Caco-2 (cell line): ENCODE results near the gene ESPNL. TPM values are rescaled to one million over a fixed set of nuclear protein-coding genes. Genes with fewer than 3 reads are reported as not detected.
"Not testable (repeated sequence)": the region's sequence is repeated elsewhere in the genome, so short reads cannot be mapped to it uniquely, and the experiment has no call there.

Experiments
- BruUV-seq: library from RNA; stranded (reverse); fragments of 400-500 nt; replicated peaks from 2 replicates; lab custom pipeline; 2021; lab: Mats Ljungman, UMichigan
- CTCF ChIA-PET: fragments of 300-600 bp; sonication (Branson Sonifier 250); formaldehyde crosslinking; loops from one replicate; lab custom pipeline; 2022; ENCODE audit warnings: antibody characterized with exemption; lab: Charles Lee
- POLR2A ChIA-PET: fragments of 300-600 bp; sonication (Branson Sonifier 250); formaldehyde crosslinking; loops from one replicate; lab custom pipeline; 2022; ENCODE audit warnings: antibody characterized with exemption; lab: Charles Lee
- DNase-seq, 2 experiments: peaks; one replicate each; pipeline versions ENCODE4 v3.0.0 to v3.0.0-alpha.2; 2020 to 2022
- H3K27me3 ChIP-seq: replicated peaks from 2 replicates; pipeline ENCODE4 v1.6.0; 2011; ENCODE audit warnings: low read length; ENCODE audit not compliant: control insufficient read depth, insufficient read depth
- H3K36me3 ChIP-seq: 2 replicates; pipeline ENCODE4 v1.5.1; 2011; ENCODE audit warnings: low read length; ENCODE audit not compliant: control insufficient read depth, insufficient read depth
- H3K4me1 ChIP-seq: fragments of 250-450 bp; sonication (Bioruptor Pico); 2 replicates; pipeline ENCODE4 v1.5.1; 2020; ENCODE audit warnings: mild to moderate bottlenecking
- H3K4me3 ChIP-seq: 2 replicates; pipeline ENCODE4 v1.5.1; 2011; ENCODE audit warnings: low read depth, mild to moderate bottlenecking, control low read depth, low read length
- H3K9me3 ChIP-seq: fragments of 250-450 bp; sonication (Bioruptor Pico); 2 replicates; pipeline ENCODE4 v1.5.1; 2020; ENCODE audit warnings: mild to moderate bottlenecking, moderate library complexity
- H3K27ac Mint-ChIP-seq: one replicate; pipeline ENCODE4 v1.8.0; 2022; ENCODE audit warnings: mixed read lengths; ENCODE audit not compliant: unreplicated experiment
- H3K27me3 Mint-ChIP-seq: one replicate; pipeline ENCODE4 v1.8.0; 2022; ENCODE audit warnings: mixed read lengths; ENCODE audit not compliant: insufficient read depth, unreplicated experiment
- H3K36me3 Mint-ChIP-seq: one replicate; pipeline ENCODE4 v1.8.0; 2022; ENCODE audit warnings: mild to moderate bottlenecking, mixed read lengths; ENCODE audit not compliant: insufficient read depth, unreplicated experiment
- H3K4me1 Mint-ChIP-seq: one replicate; pipeline ENCODE4 v1.8.0; 2022; ENCODE audit warnings: low read depth, mixed read lengths; ENCODE audit not compliant: unreplicated experiment
- H3K4me3 Mint-ChIP-seq: one replicate; pipeline ENCODE4 v1.8.0; 2022; ENCODE audit warnings: mild to moderate bottlenecking, moderate library complexity, mixed read lengths; ENCODE audit not compliant: unreplicated experiment
- H3K9me3 Mint-ChIP-seq: one replicate; pipeline ENCODE4 v1.8.0; 2022; ENCODE audit warnings: mixed read lengths; ENCODE audit not compliant: unreplicated experiment
- CTCF ChIP-seq, 2 experiments: fragments of 200-600 bp in 1 of 2; IDR thresholded peaks; 1 replicate in 1 of 2; 2 replicates in 1 of 2; pipeline versions ENCODE4 v1.5.1 to v1.8.0; 2011 to 2022; ENCODE audit warnings: antibody characterized with exemption in 1 of 2, control low read depth in 1 of 2, inconsistent platforms in 1 of 2, low read depth in 1 of 2, low read length in 1 of 2, mild to moderate bottlenecking in 1 of 2, moderate library complexity in 1 of 2; ENCODE audit not compliant: insufficient read depth in 1 of 2, severe bottlenecking in 1 of 2, unreplicated experiment in 1 of 2
- intact Hi-C: fragments of 100-400 bp; cut with micrococcal nuclease; formaldehyde crosslinking; loops from one replicate; pipeline ENCODE4 v1.10.0; 2022; ENCODE audit not compliant: unreplicated experiment
- total RNA-seq: library from RNA; stranded (reverse); gene quantifications from 2 replicates; pipeline ENCODE4 v1.2.3, GENCODE V29; 2022

The ESPNL gene
- total RNA-seq, 1 experiment from 2014 or later = not detected

GRCh38 chr2:238066218-238066617 lies 33.9 kb upstream of the ESPNL start:
- Histone ChIP-seq H3K36me3 (no peaks in the 10 kb centered on the region; the same call in 1 of the 2 replicates), H3K4me1 (peaks cover 6% of the 10 kb centered on the region), H3K4me3 (no peak overlapping the region), H3K27me3 (no peaks in the 10 kb centered on the region), H3K9me3 (no peaks in the 10 kb centered on the region)
- Mint-ChIP-seq H3K9me3 (no peaks in the 10 kb centered on the region), H3K27ac (no peak overlapping the region), H3K4me3 (no peak overlapping the region), H3K4me1 (peaks cover 7% of the 10 kb centered on the region), H3K36me3 (peaks cover 18% of the 10 kb centered on the region), H3K27me3 (no peaks in the 10 kb centered on the region)
- intact Hi-C loops = no loop called here
- ChIA-PET CTCF (no interaction called here), POLR2A (no interaction called here)
- no peak for DNase-seq
- no peak for TF ChIP-seq CTCF (IDR thresholded peaks at IDR 0.05; ENCODE audit: insufficient read depth in 1 of 2, low read depth in 1 of 2, low read length in 1 of 2, severe bottlenecking in 1 of 2, unreplicated experiment in 1 of 2)
- BruUV-seq = no TSS peak

- intact Hi-C loops, H3K4me1 ChIP-seq, H3K9me3 ChIP-seq, CTCF ChIA-PET, H3K4me1 Mint-ChIP-seq, POLR2A ChIA-PET, BruUV-seq, H3K36me3 ChIP-seq, H3K4me3 Mint-ChIP-seq, H3K9me3 Mint-ChIP-seq, H3K27ac Mint-ChIP-seq, DNase-seq, H3K27me3 ChIP-seq, H3K4me3 ChIP-seq, H3K27me3 Mint-ChIP-seq: not testable (repeated sequence)
- peaks cover 21% of the 10 kb centered on the region for H3K36me3 Mint-ChIP-seq
These were observed 33.4 kb upstream of the ESPNL start for GRCh38 chr2:238066718-238067117.

- H3K4me1 ChIP-seq = peaks cover 6% of the 10 kb centered on the region
- H3K27me3 ChIP-seq = no peaks in the 10 kb centered on the region
- POLR2A ChIA-PET = no interaction called here
- CTCF ChIA-PET = interaction anchor here (1.2 kb wide), 1 partner anchor 195 kb away, joined by 3 read pairs; no protein-coding TSS in a partner anchor
- H3K36me3 ChIP-seq = no peaks in the 10 kb centered on the region; the same call in 1 of the 2 replicates
- TF ChIP-seq CTCF (IDR thresholded peaks at IDR 0.05; ENCODE audit: insufficient read depth in 1 of 2, low read depth in 1 of 2, low read length in 1 of 2, severe bottlenecking in 1 of 2, unreplicated experiment in 1 of 2) = no peak
- Mint-ChIP-seq H3K27ac (no peak overlapping the region), H3K4me1 (no peaks in the 10 kb centered on the region), H3K4me3 (no peak overlapping the region), H3K9me3 (no peaks in the 10 kb centered on the region), H3K36me3 (peaks cover 27% of the 10 kb centered on the region), H3K27me3 (no peaks in the 10 kb centered on the region)
- intact Hi-C loops = no loop called here
- DNase-seq = no peak
- no TSS peak for BruUV-seq
- H3K9me3 ChIP-seq = no peaks in the 10 kb centered on the region
- no peak overlapping the region for H3K4me3 ChIP-seq
These were observed 32.2 kb upstream of the ESPNL start for GRCh38 chr2:238067939-238068338.
